Measurements from ENCODE around the gene NUDT3.

DNA sequence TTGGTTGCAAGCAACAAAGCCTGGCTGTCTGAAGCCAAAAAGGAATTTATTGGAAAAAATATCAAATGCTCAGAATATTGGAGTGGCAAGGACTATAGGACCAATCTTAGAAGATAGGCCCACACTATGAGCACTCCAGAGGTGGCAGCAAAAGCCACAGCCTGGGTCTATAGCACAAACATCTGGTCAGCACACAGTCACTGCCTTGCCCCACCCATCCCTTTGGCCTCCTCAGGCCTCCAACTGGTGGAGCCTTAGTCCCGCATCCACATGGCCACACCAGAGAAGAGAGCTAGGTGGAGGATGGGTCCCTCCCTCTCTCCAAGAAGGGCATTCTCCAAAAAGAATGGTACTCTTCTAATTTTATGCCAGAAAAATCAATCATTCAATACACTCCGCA lies 14.0 kb downstream of the NUDT3 start:
- TF ChIP-seq TEAD1 (CRISPR knock-in tag; IDR thresholded peaks at IDR 0.05) = no peak
- TF ChIP-seq SMC3 (conservative IDR thresholded peaks at IDR 0.05; ENCODE audit: insufficient read depth, low read depth, low read length) = no peak
- TF ChIP-seq HDAC2 (IDR thresholded peaks at IDR 0.05) = no peak
- no peak for TF ChIP-seq NBN (IDR thresholded peaks at IDR 0.05; ENCODE audit: low read depth)
- no peak for TF ChIP-seq ZNF347 (CRISPR knock-in tag; IDR thresholded peaks at IDR 0.05; ENCODE audit: low read depth)
- TF ChIP-seq ZNF253 (CRISPR knock-in tag; conservative IDR thresholded peaks at IDR 0.05) = no peak
- TF ChIP-seq FOXP1 (CRISPR knock-in tag; IDR thresholded peaks at IDR 0.05) = no peak
- no peak for TF ChIP-seq ZNF586 (CRISPR knock-in tag; conservative IDR thresholded peaks at IDR 0.05)
- no peak for TF ChIP-seq SREBF1 (IDR thresholded peaks at IDR 0.05; ENCODE audit: borderline replicate concordance, low read depth, low read length)
- TF ChIP-seq SMARCB1 (IDR thresholded peaks at IDR 0.05; ENCODE audit: insufficient read length, low read depth) = no peak
- TF ChIP-seq AFF1 (IDR thresholded peaks at IDR 0.05; ENCODE audit: low read depth in 1 of 2, partially characterized antibody in 2 of 2) = no peak
